Measurements from ENCODE around the gene DNLZ. TPM values are rescaled to one million over a fixed set of nuclear protein-coding genes. Genes with fewer than 3 reads are reported as not detected.
A peak's percentile ranks its signal among the peaks of the same experiment; 100 is the strongest.

Gene DNLZ
- polyA plus RNA-seq, 1 of the 3 experiments (the other 2 are of a cell fraction): 40.6 TPM

- ChIA-PET CTCF (interaction anchor here (0.7 to 8.1 kb wide), 5 partner anchors 8 to 43 kb away, joined by 3 to 60 read pairs (median 10); partner anchors contain the start of gene DNLZ), POLR2A (interaction anchor here (2.1 kb wide), 1 partner anchor 33 kb away, joined by 11 read pairs; the partner anchor contains the start of gene DNLZ)
- WGBS (ENCODE audit: low lambda C conversion rate): 94% methylated on average over 15 of the region's 23 CpGs
- peak overlapping the region; percentile 100; the same call in 1 of the 2 replicates for H3K4me2 ChIP-seq
- H3K27ac ChIP-seq (ENCODE audit: low read depth in 2 of 2, low read length in 1 of 2): no peak overlapping the region; a peak in 1 of 4 replicates
- no peak for DNase-seq
- 0 out of 4 replicates have a peak overlapping the region, but pooled peaks of 1 of the 2 experiments have one; percentile 84 for H3K4me3 ChIP-seq (ENCODE audit: low read depth in 2 of 2, low read length in 1 of 2)
- H3K9ac ChIP-seq: peak overlapping the region; percentile 85; the same call in 1 of the 2 replicates
- H3K4me1 ChIP-seq (ENCODE audit: control insufficient read depth in 1 of 2, insufficient read depth in 2 of 2, low read depth in 1 of 2, low read length in 1 of 2): peaks cover 24 to 38% of the 10 kb centered on the region in 2 experiments
- H3K36me3 ChIP-seq (replicated peaks in 1 of 2; ENCODE audit: control insufficient read depth in 1 of 2, insufficient read depth in 2 of 2, low read length in 1 of 2): peaks cover 0 to 5% of the 10 kb centered on the region in 2 experiments
- no peaks in the 10 kb centered on the region for H3K27me3 ChIP-seq (ENCODE audit: insufficient read depth)
- H3F3A ChIP-seq (replicated peaks; ENCODE audit: insufficient read depth): peaks cover 3% of the 10 kb centered on the region
- no peak overlapping the region for H2AFZ ChIP-seq (ENCODE audit: low read depth)
- peaks cover 52% of the 10 kb centered on the region for H3K79me2 ChIP-seq (ENCODE audit: insufficient read depth)
- no peaks in the 10 kb centered on the region for H3K9me2 ChIP-seq
- peaks cover 45% of the 10 kb centered on the region for H4K20me1 ChIP-seq (ENCODE audit: insufficient read depth)
- TF ChIP-seq GABPA (IDR thresholded peaks at IDR 0.05; ENCODE audit: low read depth) (no peak), SIN3A (IDR thresholded peaks at IDR 0.05; ENCODE audit: borderline replicate concordance, low read depth, low read length) (no peak), FOSL2 (IDR thresholded peaks at IDR 0.05; ENCODE audit: borderline replicate concordance, low read depth) (no peak), RXRA (IDR thresholded peaks at IDR 0.05; ENCODE audit: borderline replicate concordance, low read depth) (no peak), NRF1 (IDR thresholded peaks at IDR 0.05; ENCODE audit: low read depth, low read length) (no peak), FOXJ3 (CRISPR knock-in tag; IDR thresholded peaks at IDR 0.05) (no peak)
- H3K9me3 ChIP-seq: no peaks in the 10 kb centered on the region
Observed at GRCh38 chr9:136329636-136330405, 33.7 kb downstream of the DNLZ start.

GRCh38 chr9:136329211-136329627 lies 34.3 kb downstream of the DNLZ start:
- Histone ChIP-seq H3K4me2 (peak overlapping the region; percentile 100), H3K36me3 (replicated peaks in 1 of 2; ENCODE audit: control insufficient read depth in 1 of 2, insufficient read depth in 2 of 2, low read length in 1 of 2) (peaks cover 0 to 5% of the 10 kb centered on the region in 2 experiments), H3F3A (replicated peaks; ENCODE audit: insufficient read depth) (peaks cover 3% of the 10 kb centered on the region), H3K4me3 (ENCODE audit: low read depth in 2 of 2, low read length in 1 of 2) (peak overlapping the region; percentile 82 to 84), H3K9me3 (no peaks in the 10 kb centered on the region), H3K4me1 (ENCODE audit: control insufficient read depth in 1 of 2, insufficient read depth in 2 of 2, low read depth in 1 of 2, low read length in 1 of 2) (peaks cover 24 to 44% of the 10 kb centered on the region in 2 experiments), H3K9me2 (no peaks in the 10 kb centered on the region), H2AFZ (ENCODE audit: low read depth) (no peak overlapping the region), H3K27ac (ENCODE audit: low read depth in 2 of 2, low read length in 1 of 2) (peak overlapping the region in 1 of 2 experiments; percentile 50; a peak in 2 of 4 replicates), H3K27me3 (ENCODE audit: insufficient read depth) (no peaks in the 10 kb centered on the region), H4K20me1 (ENCODE audit: insufficient read depth) (peaks cover 45% of the 10 kb centered on the region), H3K9ac (peak overlapping the region; percentile 85), H3K79me2 (ENCODE audit: insufficient read depth) (peaks cover 52% of the 10 kb centered on the region)
- POLR2A ChIA-PET: interaction anchor here (2.1 kb wide), 1 partner anchor 34 kb away, joined by 11 read pairs; the partner anchor contains the start of gene DNLZ
- TF ChIP-seq USF1 (IDR thresholded peaks at IDR 0.05; ENCODE audit: borderline replicate concordance, low read depth): no peak
- no peak for TF ChIP-seq RXRA (IDR thresholded peaks at IDR 0.05; ENCODE audit: borderline replicate concordance, low read depth)
- no peak for TF ChIP-seq EZH2phosphoT487 (IDR thresholded peaks at IDR 0.05; ENCODE audit: borderline replicate concordance, low read depth)
- no peak for TF ChIP-seq FOXJ3 (CRISPR knock-in tag; IDR thresholded peaks at IDR 0.05)
- no peak for TF ChIP-seq NFIC (IDR thresholded peaks at IDR 0.05; ENCODE audit: borderline replicate concordance)
- TF ChIP-seq IRF3 (IDR thresholded peaks at IDR 0.05; ENCODE audit: low read depth, low read length): no peak
- no peak for TF ChIP-seq SMC3 (IDR thresholded peaks at IDR 0.05; ENCODE audit: low read depth, low read length)
- TF ChIP-seq RCOR1 (IDR thresholded peaks at IDR 0.05; ENCODE audit: low read length): no peak
- TF ChIP-seq MXI1 (IDR thresholded peaks at IDR 0.05; ENCODE audit: low read depth, low read length): no peak
- CTCF ChIA-PET: interaction anchor here (0.7 to 8.1 kb wide), 7 partner anchors 8 to 72 kb away, joined by 3 to 60 read pairs (median 4); partner anchors contain the start of gene DNLZ
- DNase-seq: no peak
- WGBS (ENCODE audit: low lambda C conversion rate): 90% methylated on average over 17 of the region's 19 CpGs

All from SK-N-SH (cell line).